Smooth muscle cell (in vitro differentiated cells): Measurements from ENCODE around the gene WDR1. TPM values are rescaled to one million over a fixed set of nuclear protein-coding genes. Genes with fewer than 3 reads are reported as not detected.

ENCODE experiments used
- DNase-seq: peaks from one replicate; lab custom pipeline; 2025; ENCODE audit not compliant: unreplicated experiment; lab: John Stamatoyannopoulos, UW
- H2AFZ ChIP-seq: fragments of 200-600 bp; sonication (generic); 2 replicates; pipeline ENCODE4 v1.6.0; 2016; ENCODE audit warnings: antibody characterized with exemption, low read depth, mild to moderate bottlenecking
- H3F3A ChIP-seq: fragments of 200-600 bp; sonication (generic); 2 replicates; pipeline ENCODE4 v1.6.0; 2017; ENCODE audit warnings: antibody characterized with exemption, low read depth
- H3K27ac ChIP-seq: fragments of 200-600 bp; sonication (generic); 2 replicates; pipeline ENCODE4 v1.5.1; 2016; ENCODE audit warnings: low read depth, mild to moderate bottlenecking
- H3K27me3 ChIP-seq: fragments of 200-600 bp; sonication (generic); 2 replicates; pipeline ENCODE4 v1.6.1; 2016; ENCODE audit warnings: low read depth, mild to moderate bottlenecking
- H3K36me3 ChIP-seq: fragments of 200-600 bp; sonication (generic); 2 replicates; pipeline ENCODE4 v1.5.1; 2016; ENCODE audit warnings: low read depth
- H3K4me1 ChIP-seq: fragments of 200-600 bp; sonication (generic); 2 replicates; pipeline ENCODE4 v1.5.1; 2016; ENCODE audit warnings: low read depth
- H3K4me2 ChIP-seq: fragments of 200-600 bp; sonication (generic); 2 replicates; pipeline ENCODE4 v1.6.0; 2016; ENCODE audit warnings: mild to moderate bottlenecking
- H3K4me3 ChIP-seq: fragments of 200-600 bp; sonication (generic); 2 replicates; pipeline ENCODE4 v1.5.1; 2016; ENCODE audit warnings: mild to moderate bottlenecking
- H3K79me2 ChIP-seq: fragments of 200-600 bp; sonication (generic); 2 replicates; pipeline ENCODE4 v1.6.0; 2016; ENCODE audit warnings: low read depth, mild to moderate bottlenecking
- H3K9ac ChIP-seq: fragments of 200-600 bp; sonication (generic); 2 replicates; pipeline ENCODE4 v1.6.0; 2016; ENCODE audit warnings: low read depth
- H3K9me3 ChIP-seq: fragments of 200-600 bp; sonication (generic); replicated peaks from 2 replicates; pipeline ENCODE4 v1.5.1; 2016; ENCODE audit warnings: low read depth
- H4K20me1 ChIP-seq: fragments of 200-600 bp; sonication (generic); 2 replicates; pipeline ENCODE4 v1.6.0; 2016; ENCODE audit warnings: low read depth
- WGBS: methylation state at CpG from one replicate; pipeline ENCODE4 v1.1.7; 2016; ENCODE audit warnings: low lambda C conversion rate; 5-methylcytosine and 5-hydroxymethylcytosine counted together
- polyA plus RNA-seq: library from polyadenylated mRNA; unstranded; fragments of >200 nt; fragmentation: Nextera tagmentation; extraction: Ambion mirVana; gene quantifications from 2 replicates; pipeline ENCODE4 v1.2.1, GENCODE V29; 2016
- total RNA-seq: library from RNA; depleted of rRNA; stranded (reverse); fragments of >200 nt; gene quantifications from 2 replicates; pipeline ENCODE4 v1.2.3, GENCODE V29; 2014
- TF ChIP-seq, protein P1 (sequence below): fragments of 200-600 bp; sonication (generic); IDR thresholded peaks from 2 replicates; pipeline ENCODE4 v1.5.1; 2017; ENCODE audit warnings: borderline replicate concordance, mild to moderate bottlenecking, antibody characterized with exemption; ENCODE audit not compliant: insufficient read depth, poor library complexity, severe bottlenecking

Gene WDR1
- total and polyA plus RNA-seq, 2 experiments from 2014 or later = 259 to 273 TPM

DNA sequence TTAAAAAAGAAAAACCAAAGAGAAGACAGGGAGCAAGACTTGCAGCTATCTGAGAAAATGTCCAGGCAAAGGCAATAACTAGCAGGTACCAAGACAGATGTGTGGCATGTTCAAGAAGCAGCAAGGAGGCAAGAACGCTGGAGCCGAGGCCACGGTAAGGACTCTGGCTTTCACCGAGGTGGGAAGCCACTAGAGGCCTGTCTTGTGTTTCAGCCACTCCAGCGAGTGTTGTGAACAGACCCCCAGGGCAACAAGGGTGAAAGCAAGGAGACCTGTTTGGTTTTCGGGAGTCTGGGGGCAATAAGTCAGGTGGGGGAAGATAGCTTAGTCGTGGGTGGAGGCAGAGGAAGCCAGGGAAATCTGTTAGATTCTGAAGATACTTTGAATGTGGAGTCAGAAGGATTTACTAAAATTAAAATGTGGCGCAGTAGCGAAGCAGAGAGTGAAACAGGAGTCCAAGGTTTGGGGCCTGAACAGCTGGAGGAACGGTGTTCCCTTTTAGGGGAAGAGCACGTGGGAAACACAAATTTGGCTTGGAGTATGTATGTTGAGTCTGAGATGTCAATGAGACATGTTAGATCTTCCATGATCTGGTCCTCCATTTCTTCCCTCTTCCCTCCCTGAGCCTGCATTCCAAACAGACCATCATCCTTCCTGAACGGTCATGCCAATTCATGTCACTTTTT is 3.1 kb downstream of the WDR1 start:
- TF ChIP-seq, protein P1, sequence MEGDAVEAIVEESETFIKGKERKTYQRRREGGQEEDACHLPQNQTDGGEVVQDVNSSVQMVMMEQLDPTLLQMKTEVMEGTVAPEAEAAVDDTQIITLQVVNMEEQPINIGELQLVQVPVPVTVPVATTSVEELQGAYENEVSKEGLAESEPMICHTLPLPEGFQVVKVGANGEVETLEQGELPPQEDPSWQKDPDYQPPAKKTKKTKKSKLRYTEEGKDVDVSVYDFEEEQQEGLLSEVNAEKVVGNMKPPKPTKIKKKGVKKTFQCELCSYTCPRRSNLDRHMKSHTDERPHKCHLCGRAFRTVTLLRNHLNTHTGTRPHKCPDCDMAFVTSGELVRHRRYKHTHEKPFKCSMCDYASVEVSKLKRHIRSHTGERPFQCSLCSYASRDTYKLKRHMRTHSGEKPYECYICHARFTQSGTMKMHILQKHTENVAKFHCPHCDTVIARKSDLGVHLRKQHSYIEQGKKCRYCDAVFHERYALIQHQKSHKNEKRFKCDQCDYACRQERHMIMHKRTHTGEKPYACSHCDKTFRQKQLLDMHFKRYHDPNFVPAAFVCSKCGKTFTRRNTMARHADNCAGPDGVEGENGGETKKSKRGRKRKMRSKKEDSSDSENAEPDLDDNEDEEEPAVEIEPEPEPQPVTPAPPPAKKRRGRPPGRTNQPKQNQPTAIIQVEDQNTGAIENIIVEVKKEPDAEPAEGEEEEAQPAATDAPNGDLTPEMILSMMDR = no peak
- no peak for DNase-seq
- H3K4me3 ChIP-seq = no peak overlapping the region
- H2AFZ ChIP-seq = no peak overlapping the region
- H3K4me1 ChIP-seq = peaks cover 19% of the 10 kb centered on the region
- 85% methylated on average over 12 of the region's 12 CpGs for WGBS
- H3K27ac ChIP-seq = no peak overlapping the region
- peaks cover 73% of the 10 kb centered on the region for H4K20me1 ChIP-seq
- no peaks in the 10 kb centered on the region for H3K36me3 ChIP-seq
- H3K79me2 ChIP-seq = peaks cover 76% of the 10 kb centered on the region
- H3K4me2 ChIP-seq = no peak overlapping the region
- H3K9me3 ChIP-seq = no peaks in the 10 kb centered on the region
- no peak overlapping the region for H3K9ac ChIP-seq
- no peaks in the 10 kb centered on the region for H3K27me3 ChIP-seq
- H3F3A ChIP-seq = peaks cover 12% of the 10 kb centered on the region

DNA sequence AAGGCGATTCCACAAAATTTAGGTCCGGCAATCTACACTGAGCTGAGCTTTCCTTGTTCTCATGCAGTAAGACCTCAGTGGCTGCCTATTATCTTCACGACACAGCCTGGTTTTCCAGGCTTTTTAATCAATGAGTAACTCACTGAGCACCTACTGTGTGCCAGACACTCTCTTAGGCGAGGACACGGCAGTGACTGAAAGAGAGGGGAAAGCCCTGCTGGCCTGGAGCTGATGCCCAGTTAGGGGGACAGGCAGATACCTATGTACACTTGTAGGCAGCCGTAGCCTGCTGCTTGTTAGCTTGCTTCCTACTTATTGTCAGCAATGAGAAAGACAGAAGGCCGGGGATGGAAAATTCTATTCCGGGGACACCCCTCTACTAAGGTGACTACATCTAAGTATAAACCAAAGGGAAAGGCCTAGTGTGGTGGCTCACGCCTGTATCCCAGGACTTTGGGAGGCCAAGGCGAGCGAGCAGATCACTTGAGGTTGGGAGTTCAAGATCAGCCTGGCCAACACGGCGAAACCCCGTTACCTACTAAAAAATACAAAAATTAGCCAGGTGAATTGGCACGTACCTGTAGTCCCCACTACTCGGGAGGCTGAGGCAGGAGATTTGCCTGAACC is 3.8 kb downstream of the WDR1 start:
- Histone ChIP-seq H3K36me3 (no peaks in the 10 kb centered on the region), H3K27ac (no peak overlapping the region), H4K20me1 (peaks cover 81% of the 10 kb centered on the region), H3K9me3 (no peaks in the 10 kb centered on the region), H3K4me2 (no peak overlapping the region), H2AFZ (no peak overlapping the region), H3K79me2 (peaks cover 84% of the 10 kb centered on the region), H3K27me3 (no peaks in the 10 kb centered on the region), H3K4me1 (peaks cover 20% of the 10 kb centered on the region), H3F3A (peaks cover 20% of the 10 kb centered on the region), H3K4me3 (no peak overlapping the region), H3K9ac (no peak overlapping the region)
- WGBS = 96% methylated on average over 16 of the region's 16 CpGs
- TF ChIP-seq, protein P1 = no peak
- DNase-seq = no peak

DNA sequence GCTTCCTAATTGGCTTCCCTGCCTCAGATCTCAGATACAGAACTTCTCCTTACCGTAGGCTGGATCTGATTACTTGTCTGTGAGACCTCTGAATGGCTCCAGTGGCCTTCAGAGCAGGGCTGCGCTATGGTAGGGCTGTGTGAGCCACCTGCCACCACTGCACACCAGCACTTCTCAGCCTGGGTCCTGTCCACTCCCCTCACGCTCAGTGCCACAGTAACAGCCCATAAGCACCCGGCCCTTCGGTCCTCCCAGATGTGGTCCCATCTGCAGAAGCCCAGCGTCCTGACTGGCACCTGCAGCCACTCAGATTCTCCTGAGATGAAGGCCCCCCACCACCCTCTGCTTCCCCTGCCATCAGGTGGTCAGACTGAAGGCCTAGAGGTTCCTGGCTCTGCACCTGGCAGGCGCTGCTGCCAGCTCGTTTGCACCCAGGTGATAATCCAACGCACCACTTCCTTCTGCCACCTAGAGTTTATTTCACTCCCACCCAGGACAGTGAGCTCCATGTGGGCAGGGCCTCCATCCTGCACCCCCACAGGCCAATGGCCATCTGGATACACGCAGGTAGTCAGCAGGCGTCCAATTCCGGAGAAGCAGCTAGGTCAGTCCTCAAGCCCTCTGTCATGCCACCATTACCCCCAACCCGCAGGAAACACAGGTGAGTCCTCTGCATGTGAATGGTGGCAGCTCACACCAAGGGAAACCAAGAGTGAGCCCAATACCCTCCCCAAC is 5.4 kb downstream of the WDR1 start:
- H3K27ac ChIP-seq = no peak overlapping the region
- WGBS = 97% methylated on average over 13 of the region's 13 CpGs
- peaks cover 28% of the 10 kb centered on the region for H3K4me1 ChIP-seq

More for the DNA sequence above, 5.4 kb downstream of the WDR1 start:
- Histone ChIP-seq H3K36me3 (no peaks in the 10 kb centered on the region), H3K9ac (no peak overlapping the region), H3F3A (peaks cover 30% of the 10 kb centered on the region), H3K4me3 (no peak overlapping the region), H3K4me2 (no peak overlapping the region), H4K20me1 (peaks cover 96% of the 10 kb centered on the region), H3K9me3 (no peaks in the 10 kb centered on the region), H2AFZ (no peak overlapping the region), H3K79me2 (peaks cover 93% of the 10 kb centered on the region), H3K27me3 (no peaks in the 10 kb centered on the region)
- TF ChIP-seq, protein P1 = no peak
- DNase-seq = no peak
